HG02759 (cell line): ENCODE data around the gene TMEM169.
"Not testable (repeated sequence)": the region's sequence is repeated elsewhere in the genome, so short reads cannot be mapped to it uniquely, and the experiment has no call there.

Experiments
- ATAC-seq: cut with Tn5 transposase; IDR thresholded peaks from one replicate; pipeline ENCODE4 v1.9.1; 2021; ENCODE audit warnings: mild to moderate bottlenecking, moderate library complexity; ENCODE audit not compliant: unreplicated experiment

TMEM169 gene

DNA sequence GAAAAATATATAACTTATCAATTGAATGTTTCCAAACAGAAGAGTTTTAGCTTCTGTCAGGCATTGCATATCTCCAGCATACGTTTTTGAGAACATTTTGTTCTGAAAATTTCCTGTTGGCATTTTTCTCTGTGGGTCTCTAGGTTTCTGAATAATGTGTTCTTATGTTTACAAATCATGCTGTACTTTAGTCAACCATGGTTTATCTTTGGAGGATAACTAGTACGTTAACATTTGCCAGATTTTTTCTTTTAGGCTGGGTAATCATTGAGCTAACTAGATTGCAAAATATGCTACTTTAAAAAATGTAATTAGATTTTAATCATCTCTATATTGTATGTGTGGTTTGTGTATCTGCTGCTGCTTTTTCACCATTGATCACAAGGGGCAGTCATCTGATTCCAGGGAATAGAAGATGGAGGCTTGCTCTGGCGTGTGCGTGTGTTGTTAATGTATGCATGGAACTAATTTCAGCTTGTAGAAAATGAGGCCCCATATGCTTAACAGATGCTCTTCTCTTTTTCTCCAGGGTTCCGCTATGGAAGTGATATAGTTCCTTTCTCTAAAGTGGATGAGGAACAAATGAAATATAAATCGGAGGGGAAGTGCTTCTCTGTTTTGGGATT is 48.7 kb downstream of the TMEM169 start:
- no peak for ATAC-seq

- ATAC-seq = no peak
Observed at GRCh38 chr2:216131175-216131926, 49.6 kb downstream of the TMEM169 start.

- ATAC-seq = no peak
Observed at GRCh38 chr2:216132585-216132984, 50.9 kb downstream of the TMEM169 start.

DNA sequence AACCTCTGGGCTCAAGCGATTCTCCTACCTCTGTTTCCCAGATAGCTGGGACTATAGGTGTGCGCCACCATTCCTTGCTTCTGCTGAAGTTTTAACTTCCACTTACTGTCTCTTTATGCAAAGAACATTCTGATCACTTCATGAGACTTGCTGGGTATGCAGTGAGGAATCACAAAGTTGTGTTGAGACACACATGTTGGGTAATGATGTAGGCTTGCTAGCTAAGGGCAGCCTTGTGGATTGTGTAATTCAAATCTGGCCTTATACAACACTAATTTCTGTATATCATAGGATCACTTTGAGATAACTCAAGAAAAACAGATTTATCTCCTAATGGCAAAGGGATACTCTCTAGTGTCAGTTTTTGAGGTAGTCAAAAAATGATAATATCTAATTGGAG is 51.7 kb downstream of the TMEM169 start:
- ATAC-seq = no peak

DNA sequence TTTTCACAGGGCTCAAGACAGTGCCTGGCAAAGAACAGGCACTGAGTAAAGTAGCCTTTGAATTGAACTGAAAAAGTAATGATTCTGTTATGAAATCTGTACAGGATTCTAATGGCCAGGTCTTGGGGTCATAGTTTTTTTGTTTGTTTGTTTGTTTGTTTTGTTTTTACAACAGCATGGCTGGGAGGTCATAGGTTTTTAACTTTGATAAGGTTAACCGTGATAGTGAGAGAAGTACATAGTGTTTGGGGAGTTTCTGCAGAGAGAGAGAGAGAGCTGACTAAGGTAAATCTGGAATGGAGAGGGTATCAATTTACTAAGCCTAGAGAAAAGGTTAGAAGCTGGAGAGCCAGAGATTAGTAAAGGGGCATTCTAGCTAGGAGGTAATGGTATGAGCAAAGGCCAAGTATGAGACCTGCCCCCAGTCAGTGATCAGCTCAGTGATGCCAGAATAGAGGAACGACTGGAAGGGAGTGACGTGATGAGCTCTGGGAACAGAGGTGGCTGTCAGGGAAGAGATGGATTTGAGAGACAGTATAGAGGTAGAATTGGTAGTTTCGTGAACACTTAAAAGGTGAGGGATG is 53.3 kb downstream of the TMEM169 start:
- no peak for ATAC-seq

DNA sequence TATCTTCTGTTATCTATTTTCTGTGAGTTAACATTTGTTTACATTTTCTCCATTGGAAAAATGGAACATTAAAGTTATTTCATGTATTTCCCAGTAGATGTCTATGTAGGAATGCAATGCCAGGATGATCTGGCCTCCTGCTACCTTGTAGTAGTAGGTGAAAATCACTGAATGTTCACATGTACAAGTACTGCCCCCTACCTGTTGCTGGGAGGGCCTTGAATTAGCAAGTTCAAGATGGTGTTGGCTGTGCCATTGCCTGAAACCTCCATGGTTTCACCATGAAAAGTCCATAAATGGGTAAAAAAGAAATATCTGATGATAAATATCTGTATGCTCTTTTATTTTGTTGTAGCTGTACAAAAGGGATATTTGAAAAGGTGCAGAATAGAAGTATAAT is 58.2 kb downstream of the TMEM169 start:
- no peak for ATAC-seq

DNA sequence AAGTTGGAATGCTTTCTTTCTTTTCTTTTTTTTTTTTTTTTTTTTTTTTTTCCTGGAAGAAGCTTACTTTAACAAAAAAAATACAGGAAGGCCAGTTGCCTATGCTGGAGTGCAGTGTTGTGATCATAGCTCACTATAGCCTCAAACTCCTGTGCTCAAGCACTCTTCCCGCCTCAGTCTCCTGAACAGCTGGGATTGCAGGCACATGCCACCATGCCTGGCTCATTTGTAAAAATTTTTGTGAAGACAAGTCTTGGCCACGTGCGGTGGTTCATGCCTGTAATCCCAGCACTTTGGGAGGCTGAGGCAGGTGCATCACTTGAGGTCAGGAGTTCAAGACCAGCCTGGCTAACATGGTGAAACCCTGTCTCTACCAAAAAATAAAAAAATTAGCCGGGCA is 59.8 kb downstream of the TMEM169 start:
- not testable (repeated sequence) for ATAC-seq

GRCh38 chr2:216142540-216142939 is 60.8 kb downstream of the TMEM169 start:
- peak; percentile 99 for ATAC-seq

DNA sequence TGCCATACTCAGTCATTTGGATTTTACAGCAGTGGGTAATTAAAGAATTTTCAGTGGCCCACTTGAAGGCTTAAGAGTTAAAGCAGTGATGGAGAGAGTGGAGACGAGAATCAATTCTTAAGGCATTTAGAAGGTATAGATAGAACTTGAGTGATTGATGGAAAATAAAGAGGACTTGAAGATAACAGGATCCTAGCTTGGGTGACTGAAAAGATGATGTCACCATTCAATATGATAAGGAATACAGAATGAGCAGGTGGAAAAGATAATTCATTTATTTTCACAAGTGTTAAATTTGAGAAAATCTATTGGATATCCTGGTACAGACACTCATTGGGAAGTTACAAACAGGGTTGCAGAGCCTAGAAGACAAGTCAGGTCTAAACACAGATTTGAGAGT is 62.7 kb downstream of the TMEM169 start:
- no peak for ATAC-seq

DNA sequence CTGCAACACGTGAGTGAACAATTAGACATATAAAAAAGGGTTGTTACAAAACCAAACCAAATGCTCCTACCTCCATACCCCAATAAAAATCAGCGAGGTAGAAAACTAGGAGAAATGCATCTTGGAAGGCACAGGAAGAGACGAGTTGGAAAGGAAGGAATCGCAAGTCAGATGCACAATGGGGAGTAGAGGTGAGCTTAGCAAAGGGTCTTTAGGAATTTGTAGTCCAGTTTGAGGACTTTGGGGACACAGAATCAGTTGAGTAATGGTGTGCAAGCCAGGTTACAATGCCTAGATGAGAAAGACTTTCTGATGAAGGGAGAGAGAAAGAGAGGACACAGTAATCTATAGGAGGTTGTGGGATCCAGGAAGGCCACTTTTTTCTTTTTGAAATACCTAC is 63.1 kb downstream of the TMEM169 start:
- no peak for ATAC-seq

DNA sequence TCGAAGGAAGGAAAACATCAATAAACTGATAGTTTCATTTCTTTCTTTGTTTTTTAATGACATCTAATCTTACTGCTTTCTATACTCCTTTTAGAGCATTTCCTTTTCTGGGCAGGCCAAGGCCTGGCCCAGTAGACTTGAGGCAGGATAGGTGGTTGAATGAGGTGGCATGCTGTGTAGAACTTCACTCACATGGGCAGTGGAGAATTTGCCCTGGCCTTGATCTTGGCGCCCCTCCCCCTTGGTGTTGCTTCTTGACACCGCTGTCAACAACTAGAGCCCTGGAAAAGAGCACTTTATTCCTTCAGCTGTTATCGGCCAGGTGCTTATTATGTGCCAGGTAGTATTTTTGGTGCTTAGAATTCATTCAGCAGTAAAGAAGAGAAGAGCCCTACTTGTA is 64.9 kb downstream of the TMEM169 start:
- no peak for ATAC-seq

DNA sequence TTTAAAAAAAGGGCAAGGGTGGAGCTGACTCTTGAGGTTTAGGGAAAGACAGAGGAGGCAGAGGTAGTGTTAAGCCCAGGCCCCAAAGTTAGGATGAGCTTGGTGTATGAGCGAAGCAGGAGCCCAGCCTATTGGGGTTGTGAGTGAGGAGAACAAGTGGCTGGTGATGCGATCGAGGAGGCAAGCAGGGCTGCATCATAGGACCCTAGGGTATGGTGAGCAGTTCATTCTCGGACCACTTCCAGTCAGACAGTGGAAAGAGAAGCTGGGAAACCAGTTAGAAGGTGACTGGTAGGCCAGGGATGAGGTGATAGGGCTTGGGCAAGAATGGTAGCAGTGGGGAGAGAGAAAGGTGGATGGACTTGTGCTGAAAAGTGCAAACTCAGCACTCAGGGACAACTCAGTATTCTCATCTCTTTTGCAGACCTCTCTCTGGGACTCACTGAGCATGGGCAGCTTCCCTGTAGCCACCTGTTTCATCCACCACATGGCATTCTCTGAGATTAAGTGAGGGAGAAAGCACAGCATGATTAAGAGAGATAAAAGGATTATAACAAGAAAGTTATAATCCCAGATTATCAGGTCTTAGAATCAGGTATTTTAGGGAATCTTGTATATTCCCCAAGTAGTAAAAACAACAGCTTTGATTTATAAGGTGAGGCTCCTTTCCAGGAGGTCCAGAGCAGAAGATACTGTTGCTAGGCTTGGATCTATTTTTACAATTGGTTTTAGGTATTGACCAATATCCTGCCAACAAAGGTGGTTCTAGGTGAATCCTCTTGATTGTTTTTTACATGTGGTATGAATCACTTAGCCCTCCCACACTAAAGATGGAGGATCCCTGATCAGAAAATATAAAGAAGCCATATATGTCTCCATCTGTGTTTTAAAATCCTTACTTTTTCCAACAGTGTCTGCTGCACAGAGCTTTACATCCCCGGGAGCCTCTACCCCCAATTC is 65.7 kb downstream of the TMEM169 start:
- ATAC-seq = no peak

DNA sequence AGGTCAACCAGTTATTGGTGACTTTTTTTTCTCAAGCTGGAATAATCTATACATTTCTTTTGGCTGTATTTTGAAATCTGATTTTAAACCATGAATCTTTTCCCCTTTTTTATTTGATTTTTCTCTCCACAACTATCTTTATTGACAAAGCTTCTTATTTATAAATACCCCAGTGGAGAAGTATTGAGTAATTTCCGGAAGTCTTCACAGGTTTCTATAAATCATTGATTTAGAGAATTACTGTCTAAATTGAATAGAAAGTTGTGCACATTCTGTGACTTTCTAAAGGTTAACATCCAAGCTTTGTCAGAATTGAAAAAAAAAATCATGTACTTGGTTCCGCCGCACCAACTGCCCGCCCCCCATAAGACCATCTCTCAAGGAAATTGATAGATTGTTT is 67.3 kb downstream of the TMEM169 start:
- ATAC-seq = no peak

DNA sequence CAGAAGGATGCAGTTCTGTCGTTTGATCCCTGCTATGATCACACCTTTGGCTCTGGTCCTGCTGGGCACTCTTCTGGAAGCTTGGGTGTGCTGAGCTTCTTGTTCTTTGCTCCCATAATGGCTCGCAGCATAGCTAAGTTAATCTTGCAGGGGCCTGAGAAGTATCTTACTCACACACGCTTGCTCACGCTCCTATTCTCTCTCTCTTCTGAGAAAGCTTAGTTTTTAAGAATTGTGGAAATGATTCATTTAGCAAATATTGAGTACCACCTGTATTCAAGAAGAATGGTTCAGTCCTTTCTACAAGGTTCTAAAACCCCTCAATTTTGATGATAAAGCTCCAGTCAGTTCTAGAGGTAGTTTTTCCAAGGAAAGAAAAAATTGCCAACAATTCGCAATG is 68.0 kb downstream of the TMEM169 start:
- ATAC-seq = no peak

- no peak for ATAC-seq
Observed at GRCh38 chr2:216151313-216152025, 69.8 kb downstream of the TMEM169 start.
